LNCAP (cell line): ENCODE measurements around the gene TESMIN.

Experiments used
- TF ChIP-seq, protein P1 (sequence below): fragments of 450-650 bp; IDR thresholded peaks from 2 replicates; pipeline ENCODE4 v1.5.1; 2017; ENCODE audit warnings: mild to moderate bottlenecking

The TESMIN gene

GRCh38 chr11:68661697-68662603 lies 89.4 kb downstream of the TESMIN start:
- TF ChIP-seq, protein P1, sequence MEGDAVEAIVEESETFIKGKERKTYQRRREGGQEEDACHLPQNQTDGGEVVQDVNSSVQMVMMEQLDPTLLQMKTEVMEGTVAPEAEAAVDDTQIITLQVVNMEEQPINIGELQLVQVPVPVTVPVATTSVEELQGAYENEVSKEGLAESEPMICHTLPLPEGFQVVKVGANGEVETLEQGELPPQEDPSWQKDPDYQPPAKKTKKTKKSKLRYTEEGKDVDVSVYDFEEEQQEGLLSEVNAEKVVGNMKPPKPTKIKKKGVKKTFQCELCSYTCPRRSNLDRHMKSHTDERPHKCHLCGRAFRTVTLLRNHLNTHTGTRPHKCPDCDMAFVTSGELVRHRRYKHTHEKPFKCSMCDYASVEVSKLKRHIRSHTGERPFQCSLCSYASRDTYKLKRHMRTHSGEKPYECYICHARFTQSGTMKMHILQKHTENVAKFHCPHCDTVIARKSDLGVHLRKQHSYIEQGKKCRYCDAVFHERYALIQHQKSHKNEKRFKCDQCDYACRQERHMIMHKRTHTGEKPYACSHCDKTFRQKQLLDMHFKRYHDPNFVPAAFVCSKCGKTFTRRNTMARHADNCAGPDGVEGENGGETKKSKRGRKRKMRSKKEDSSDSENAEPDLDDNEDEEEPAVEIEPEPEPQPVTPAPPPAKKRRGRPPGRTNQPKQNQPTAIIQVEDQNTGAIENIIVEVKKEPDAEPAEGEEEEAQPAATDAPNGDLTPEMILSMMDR = no peak

- TF ChIP-seq, protein P1 = no peak
These were observed 90.3 kb downstream of the TESMIN start for GRCh38 chr11:68661014-68661413.

GRCh38 chr11:68660066-68660810 lies 91.1 kb downstream of the TESMIN start:
- TF ChIP-seq, protein P1 = no peak

GRCh38 chr11:68659158-68659921 lies 92.0 kb downstream of the TESMIN start:
- TF ChIP-seq, protein P1 = no peak

- TF ChIP-seq, protein P1 = no peak
These were observed 92.7 kb downstream of the TESMIN start for GRCh38 chr11:68658661-68659060.

- TF ChIP-seq, protein P1 = no peak
These were observed 93.2 kb downstream of the TESMIN start for GRCh38 chr11:68658097-68658496.
